Activated T-helper 17 cell treated with anti-CD3 and anti-CD28 coated beads, Interleukin-2, amount 50 U/mL, for 72 hours (primary cell): ENCODE measurements around the gene TSPEAR. TPM values are rescaled to one million over a fixed set of nuclear protein-coding genes. Genes with fewer than 3 reads are reported as not detected.
A peak's percentile ranks its signal among the peaks of the same experiment; 100 is the strongest.

Experiments
- ATAC-seq: fragments of 150-1000 bp; cut with Tn5 transposase; replicated peaks from 2 replicates; pipeline ENCODE4 v1.10.0; 2021; ENCODE audit warnings: mild to moderate bottlenecking, moderate library complexity
- H3K27ac Mint-ChIP-seq: one replicate; pipeline ENCODE4 v1.8.0; 2022; ENCODE audit warnings: mixed read lengths
- H3K27me3 Mint-ChIP-seq: one replicate; pipeline ENCODE4 v1.8.0; 2022; ENCODE audit warnings: mixed read lengths
- H3K36me3 Mint-ChIP-seq: one replicate; pipeline ENCODE4 v1.8.0; 2022; ENCODE audit warnings: low read depth, mild to moderate bottlenecking, mixed read lengths
- H3K4me1 Mint-ChIP-seq: one replicate; pipeline ENCODE4 v1.8.0; 2022; ENCODE audit warnings: mixed read lengths
- H3K4me3 Mint-ChIP-seq: one replicate; pipeline ENCODE4 v1.8.0; 2022; ENCODE audit warnings: mild to moderate bottlenecking, mixed read lengths
- H3K9me3 Mint-ChIP-seq: one replicate; pipeline ENCODE4 v1.8.0; 2022; ENCODE audit warnings: mixed read lengths
- total RNA-seq, 2 donors: library from RNA; stranded (reverse); gene quantifications; one replicate each; pipeline ENCODE4 v1.2.3, GENCODE V29; 2022

Gene TSPEAR
- total RNA-seq: under 1 TPM in 1 of 2 donors, not detected in 1; 0.08 TPM

DNA sequence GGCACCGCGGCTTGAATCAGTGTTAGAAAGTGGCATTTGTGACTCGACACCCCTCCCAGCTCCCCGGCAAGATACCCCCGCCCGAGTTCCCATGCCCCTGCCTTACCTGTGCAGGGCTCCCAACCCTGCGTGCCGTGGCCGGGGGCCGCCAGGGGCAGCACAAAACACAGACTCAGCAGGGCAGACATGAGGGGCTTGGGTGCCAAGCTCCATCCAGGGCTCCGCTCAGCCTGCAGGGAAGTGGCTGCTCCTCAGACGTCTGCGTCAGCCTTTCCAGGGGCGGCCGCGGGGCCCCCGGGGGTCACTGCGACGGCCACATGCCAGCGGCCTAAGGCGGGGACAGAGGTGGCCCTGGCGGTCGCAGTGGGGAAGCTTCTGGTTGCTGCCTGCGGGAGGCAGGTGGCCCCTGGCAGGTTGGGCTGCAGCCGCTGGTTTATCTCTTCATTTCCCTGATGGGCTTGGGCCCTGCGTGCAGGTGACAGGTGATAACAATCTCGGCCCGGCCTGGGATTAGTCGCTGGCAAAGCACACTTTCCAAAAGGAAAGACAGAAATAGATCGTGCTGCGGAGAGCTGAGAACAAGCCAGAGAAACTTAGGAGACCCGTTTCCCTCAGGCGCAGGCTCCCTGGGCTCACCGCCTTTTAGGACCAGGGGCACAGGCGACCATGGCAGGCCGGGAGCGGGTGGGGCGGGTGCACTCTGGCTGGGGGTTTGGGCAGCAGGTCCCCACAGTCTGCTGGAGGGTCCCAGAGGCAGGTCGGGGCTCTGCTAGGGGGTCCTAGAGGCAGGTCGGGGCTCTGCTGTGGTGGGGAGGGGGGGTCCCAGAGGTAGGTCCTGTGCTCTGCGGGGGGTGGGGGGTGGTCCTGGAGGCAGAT lies at the start of gene TSPEAR:
Gene TSPEAR, minus strand, starts transcription at position 246 of the 876 bp plus-strand sequence. Its CDS starts 58 bp downstream, at position 188.
- Mint-ChIP-seq H3K4me1 (peaks cover 22% of the 10 kb centered on the region), H3K27me3 (peaks cover 36% of the 10 kb centered on the region), H3K36me3 (no peaks in the 10 kb centered on the region), H3K27ac (no peak within 1 kb of the TSS), H3K9me3 (no peaks in the 10 kb centered on the region), H3K4me3 (peak within 1 kb of the TSS; percentile 65)
- no peak for ATAC-seq

DNA sequence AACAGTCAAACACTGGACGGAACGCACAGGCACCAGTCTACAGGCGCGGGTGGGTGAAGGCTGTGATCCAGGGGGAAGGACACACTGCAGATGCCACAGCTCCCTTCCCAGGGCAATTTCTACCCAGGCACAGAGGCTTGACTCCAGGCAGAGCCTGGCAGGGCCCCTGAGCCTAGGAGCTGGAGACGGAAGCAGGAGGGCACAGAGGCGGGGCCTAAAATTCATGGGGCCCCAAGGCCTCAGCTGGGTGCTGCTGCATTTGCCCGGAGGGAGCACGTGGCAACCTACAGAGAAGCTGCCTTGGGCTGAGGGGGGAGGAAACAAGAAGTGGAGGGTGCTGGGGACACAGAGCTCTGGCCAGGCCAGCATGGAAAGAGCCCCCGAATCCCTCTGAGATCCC lies 49.0 kb upstream of the TSPEAR start:
- H3K9me3 Mint-ChIP-seq: no peaks in the 10 kb centered on the region
- no peaks in the 10 kb centered on the region for H3K27me3 Mint-ChIP-seq
- ATAC-seq: no peak
- no peaks in the 10 kb centered on the region for H3K36me3 Mint-ChIP-seq
- H3K4me3 Mint-ChIP-seq: no peak overlapping the region
- peaks cover 3% of the 10 kb centered on the region for H3K4me1 Mint-ChIP-seq
- H3K27ac Mint-ChIP-seq: no peak overlapping the region

DNA sequence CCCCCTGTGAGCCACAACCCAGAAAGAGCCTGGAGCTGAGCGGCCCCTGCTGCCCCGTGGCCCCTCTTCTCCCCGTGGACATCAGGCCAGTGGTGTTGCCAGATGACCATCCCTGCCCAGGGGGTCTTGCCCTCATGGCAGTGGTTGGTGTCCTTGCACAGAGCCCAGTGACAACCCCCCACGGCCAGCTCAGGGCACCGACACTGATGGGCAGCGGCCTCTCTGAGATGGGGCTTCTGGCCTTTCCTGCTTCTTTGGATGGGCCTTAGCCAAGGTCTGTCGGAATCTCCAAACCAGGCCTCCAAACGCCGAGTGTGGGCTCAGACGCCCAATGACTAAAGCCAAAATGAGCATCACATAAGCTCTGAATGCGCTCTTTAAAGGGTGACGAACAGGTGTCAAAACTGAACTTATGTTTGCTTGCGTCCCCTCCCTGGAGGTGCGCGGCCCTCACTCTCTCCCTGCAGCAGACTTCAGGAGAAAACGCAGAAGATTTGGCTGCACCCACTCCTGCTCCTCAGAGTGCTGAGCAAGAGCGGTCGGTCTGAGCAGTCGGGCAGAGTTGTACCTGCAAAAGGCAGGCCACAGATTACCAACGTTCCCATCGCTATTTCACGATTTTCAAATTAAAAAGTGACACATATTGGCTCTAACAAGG lies 48.4 kb upstream of the TSPEAR start:
- Mint-ChIP-seq H3K4me1 (no peaks in the 10 kb centered on the region), H3K9me3 (no peaks in the 10 kb centered on the region), H3K27ac (no peak overlapping the region), H3K27me3 (no peaks in the 10 kb centered on the region), H3K4me3 (no peak overlapping the region), H3K36me3 (no peaks in the 10 kb centered on the region)
- no peak for ATAC-seq

DNA sequence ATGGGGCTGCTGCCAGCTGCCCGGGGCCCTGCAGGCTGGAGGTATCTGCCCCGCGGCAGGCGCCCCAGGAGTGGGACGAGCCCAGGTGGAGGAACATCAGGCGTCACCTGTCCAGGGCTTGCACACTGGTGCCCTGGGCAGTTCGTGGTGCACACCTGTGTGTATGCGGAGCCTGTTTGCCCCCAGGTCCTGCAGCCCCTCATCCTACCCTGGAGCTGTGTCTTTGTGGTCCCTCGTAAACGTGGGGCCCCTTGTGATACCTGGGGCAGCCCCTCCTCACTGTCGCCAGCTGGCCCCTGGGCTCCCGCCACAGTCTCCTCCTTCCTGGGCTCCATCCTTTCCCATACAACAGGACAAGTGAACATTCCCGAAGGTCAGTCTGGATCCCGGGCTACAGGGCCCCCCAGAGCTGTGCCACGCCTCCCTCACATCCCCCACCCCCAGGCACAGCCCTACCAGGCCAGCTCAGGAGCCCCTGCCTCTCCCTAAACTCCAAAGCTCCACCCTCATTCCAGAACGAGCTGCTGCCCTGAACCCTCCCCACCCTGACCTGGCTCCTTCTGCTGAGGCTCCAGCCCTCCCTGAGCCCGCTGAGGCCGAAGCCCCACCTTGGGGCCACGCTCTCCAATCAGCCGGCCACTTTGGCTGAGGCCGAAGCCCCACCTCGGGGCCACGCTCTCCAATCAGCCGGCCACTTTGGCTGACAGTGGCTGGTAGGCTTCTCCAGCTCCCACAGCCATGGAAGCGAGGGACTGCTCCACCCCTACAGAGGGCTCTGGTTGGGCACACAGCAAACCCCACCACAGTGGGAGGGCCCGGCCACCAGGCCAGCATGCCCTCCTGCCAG lies 47.6 kb upstream of the TSPEAR start:
- Mint-ChIP-seq H3K36me3 (no peaks in the 10 kb centered on the region), H3K4me1 (no peaks in the 10 kb centered on the region), H3K9me3 (no peaks in the 10 kb centered on the region), H3K27ac (no peak overlapping the region), H3K27me3 (no peaks in the 10 kb centered on the region), H3K4me3 (no peak overlapping the region)
- no peak for ATAC-seq

DNA sequence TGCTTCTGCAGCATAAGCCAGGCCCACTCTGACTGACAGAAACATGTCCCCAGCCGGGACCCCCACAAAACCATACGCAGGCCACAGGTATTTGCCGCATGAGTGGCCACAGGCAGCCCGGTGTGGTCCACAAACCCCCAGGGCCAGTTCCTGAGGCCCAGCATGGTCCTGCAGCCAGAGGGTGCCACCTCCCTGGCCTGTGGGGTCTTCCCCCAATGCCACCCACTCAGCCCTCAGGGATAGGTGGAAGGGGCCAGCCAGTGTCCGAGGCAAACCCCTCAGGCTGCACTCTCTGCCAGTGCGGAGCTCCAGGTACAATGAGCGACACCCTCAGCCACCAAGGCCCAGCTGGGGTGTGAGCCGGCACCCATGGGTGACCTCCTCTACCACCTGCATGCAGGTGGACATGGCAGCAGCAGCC lies 46.8 kb upstream of the TSPEAR start:
- H3K36me3 Mint-ChIP-seq: no peaks in the 10 kb centered on the region
- H3K27me3 Mint-ChIP-seq: no peaks in the 10 kb centered on the region
- no peak for ATAC-seq
- H3K9me3 Mint-ChIP-seq: no peaks in the 10 kb centered on the region
- H3K4me1 Mint-ChIP-seq: no peaks in the 10 kb centered on the region
- no peak overlapping the region for H3K4me3 Mint-ChIP-seq
- no peak overlapping the region for H3K27ac Mint-ChIP-seq

DNA sequence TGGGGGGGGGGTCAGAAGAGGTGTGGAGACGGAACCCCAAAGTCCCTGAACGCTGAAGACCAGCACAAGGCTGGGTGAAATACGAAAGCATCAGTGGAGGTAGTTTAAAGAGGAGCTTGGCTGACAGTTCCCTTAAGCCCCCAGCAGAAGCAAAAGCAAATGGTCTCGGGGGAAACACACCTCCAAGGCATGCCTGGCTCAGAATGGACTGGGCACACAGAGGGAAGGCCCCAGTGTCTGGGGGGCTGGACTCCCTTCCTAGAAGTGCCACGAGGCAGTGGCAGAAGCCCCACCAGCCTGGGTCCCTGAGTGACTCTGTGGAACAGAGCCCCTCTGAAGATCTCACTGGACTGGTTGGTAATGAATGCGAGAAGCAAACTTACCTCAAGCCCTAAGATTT lies 46.4 kb upstream of the TSPEAR start:
- Mint-ChIP-seq H3K9me3 (no peaks in the 10 kb centered on the region), H3K27me3 (no peaks in the 10 kb centered on the region), H3K4me3 (no peak overlapping the region), H3K4me1 (no peaks in the 10 kb centered on the region), H3K36me3 (no peaks in the 10 kb centered on the region), H3K27ac (no peak overlapping the region)
- no peak for ATAC-seq

DNA sequence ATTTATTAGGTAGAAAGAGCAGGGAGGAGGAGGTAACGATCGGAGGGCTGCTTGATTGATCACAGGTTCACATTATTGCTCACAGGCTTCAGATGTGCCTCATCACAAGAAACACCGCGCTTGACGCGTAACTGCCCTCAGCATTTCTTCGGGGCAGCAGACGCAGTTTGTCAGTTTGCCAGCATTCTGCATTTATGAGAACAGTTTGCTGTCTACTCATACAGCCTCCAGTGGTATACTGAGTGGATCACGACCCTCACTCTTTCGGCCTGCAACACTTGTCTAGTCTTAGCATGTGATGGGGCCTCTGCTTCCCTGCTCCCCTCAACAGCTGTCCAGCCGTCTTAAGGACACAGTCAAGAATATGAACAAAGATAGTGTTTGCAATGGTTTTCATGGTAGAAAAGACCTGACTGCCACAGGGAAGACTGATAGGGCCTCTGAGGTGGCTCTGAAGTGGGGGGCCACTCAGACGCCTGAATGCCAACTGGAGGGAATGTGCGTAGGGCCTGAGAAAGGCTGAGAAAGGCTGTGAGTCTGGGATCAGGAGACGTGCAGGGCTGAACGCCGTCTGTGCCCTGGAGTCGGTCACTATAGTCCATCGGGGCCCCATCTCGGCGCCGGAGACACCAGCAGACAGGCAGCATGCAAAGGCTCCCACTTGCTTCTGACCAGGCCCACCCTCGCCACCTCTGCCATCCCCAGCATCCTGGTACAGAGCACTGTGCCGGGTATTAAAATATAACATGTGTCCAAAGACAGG lies 45.2 kb upstream of the TSPEAR start:
- Mint-ChIP-seq H3K27me3 (no peaks in the 10 kb centered on the region), H3K36me3 (no peaks in the 10 kb centered on the region), H3K27ac (no peak overlapping the region), H3K9me3 (no peaks in the 10 kb centered on the region), H3K4me3 (no peak overlapping the region), H3K4me1 (no peaks in the 10 kb centered on the region)
- ATAC-seq: no peak

DNA sequence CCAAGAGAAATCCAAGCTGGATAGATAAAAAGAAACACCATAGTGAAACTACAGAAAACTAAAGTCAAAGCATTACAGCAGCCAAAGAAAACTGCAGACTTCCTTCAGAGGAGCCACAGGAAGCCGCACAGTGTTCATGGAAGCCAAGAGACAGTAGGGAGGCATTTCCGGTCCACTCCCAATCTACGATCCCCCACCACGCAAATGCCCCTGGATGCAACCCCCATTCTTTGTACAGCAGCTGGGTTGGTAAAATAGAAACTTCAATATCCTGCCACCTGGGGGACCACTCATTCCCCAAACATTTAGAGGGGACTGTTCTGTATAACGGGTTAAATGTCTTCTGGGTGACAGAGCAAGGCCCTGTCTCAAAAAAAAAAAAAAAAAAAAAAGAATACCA lies 43.9 kb upstream of the TSPEAR start:
- no peak overlapping the region for H3K4me3 Mint-ChIP-seq
- no peaks in the 10 kb centered on the region for H3K9me3 Mint-ChIP-seq
- no peaks in the 10 kb centered on the region for H3K4me1 Mint-ChIP-seq
- H3K27me3 Mint-ChIP-seq: peaks cover 5% of the 10 kb centered on the region
- H3K27ac Mint-ChIP-seq: no peak overlapping the region
- H3K36me3 Mint-ChIP-seq: no peaks in the 10 kb centered on the region
- ATAC-seq: no peak

DNA sequence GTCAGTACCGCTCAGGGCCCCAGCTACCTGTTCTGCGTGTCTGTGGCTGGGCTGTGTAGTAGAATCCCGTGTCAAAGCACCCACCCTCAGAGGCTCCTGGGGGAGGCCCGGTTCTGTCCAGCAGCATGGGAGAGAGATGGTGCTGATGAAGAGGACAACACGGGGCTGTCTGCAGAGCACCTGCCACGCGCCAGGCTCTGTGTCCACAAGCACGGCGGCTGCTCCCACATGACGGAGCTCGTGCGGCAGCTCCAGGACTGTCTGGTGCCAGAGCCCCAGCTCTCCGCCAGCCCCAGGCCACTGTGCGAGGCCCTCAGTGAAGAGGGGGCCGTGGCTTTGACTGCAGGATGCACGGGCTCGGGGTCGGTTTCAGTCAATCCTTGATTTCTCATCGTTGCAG lies 42.0 kb upstream of the TSPEAR start:
- ATAC-seq: no peak
- peaks cover 5% of the 10 kb centered on the region for H3K27me3 Mint-ChIP-seq
- H3K36me3 Mint-ChIP-seq: no peaks in the 10 kb centered on the region
- H3K27ac Mint-ChIP-seq: no peak overlapping the region
- no peak overlapping the region for H3K4me3 Mint-ChIP-seq
- H3K4me1 Mint-ChIP-seq: no peaks in the 10 kb centered on the region
- H3K9me3 Mint-ChIP-seq: no peaks in the 10 kb centered on the region

DNA sequence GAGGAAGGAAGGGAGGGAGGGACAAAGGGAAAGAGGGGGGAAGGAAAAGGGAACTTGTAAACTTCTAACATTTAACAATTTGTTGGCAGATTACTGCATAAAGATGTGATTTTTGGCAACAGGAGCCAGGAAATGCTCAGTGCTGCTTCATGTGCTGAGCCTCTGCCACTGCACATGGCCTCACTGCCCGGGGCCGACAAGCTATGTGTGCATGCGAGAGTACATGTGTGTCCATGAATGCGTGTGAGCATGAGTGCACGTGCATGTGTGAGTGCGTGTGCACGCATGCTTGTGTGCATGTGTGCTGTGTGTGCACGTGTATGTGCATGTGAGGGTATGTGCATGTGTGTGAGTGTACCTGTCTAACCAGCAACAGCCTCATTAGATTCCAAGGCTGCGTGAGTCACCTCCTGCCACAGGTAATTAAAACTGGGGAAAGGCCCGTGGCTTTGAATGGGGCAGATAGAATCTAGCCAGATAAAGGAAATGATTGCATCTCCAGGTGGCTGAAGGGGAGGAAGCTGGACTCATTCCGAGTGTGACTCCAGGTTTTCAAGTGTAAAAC lies 41.4 kb upstream of the TSPEAR start:
- no peaks in the 10 kb centered on the region for H3K4me1 Mint-ChIP-seq
- no peaks in the 10 kb centered on the region for H3K9me3 Mint-ChIP-seq
- ATAC-seq: no peak

DNA sequence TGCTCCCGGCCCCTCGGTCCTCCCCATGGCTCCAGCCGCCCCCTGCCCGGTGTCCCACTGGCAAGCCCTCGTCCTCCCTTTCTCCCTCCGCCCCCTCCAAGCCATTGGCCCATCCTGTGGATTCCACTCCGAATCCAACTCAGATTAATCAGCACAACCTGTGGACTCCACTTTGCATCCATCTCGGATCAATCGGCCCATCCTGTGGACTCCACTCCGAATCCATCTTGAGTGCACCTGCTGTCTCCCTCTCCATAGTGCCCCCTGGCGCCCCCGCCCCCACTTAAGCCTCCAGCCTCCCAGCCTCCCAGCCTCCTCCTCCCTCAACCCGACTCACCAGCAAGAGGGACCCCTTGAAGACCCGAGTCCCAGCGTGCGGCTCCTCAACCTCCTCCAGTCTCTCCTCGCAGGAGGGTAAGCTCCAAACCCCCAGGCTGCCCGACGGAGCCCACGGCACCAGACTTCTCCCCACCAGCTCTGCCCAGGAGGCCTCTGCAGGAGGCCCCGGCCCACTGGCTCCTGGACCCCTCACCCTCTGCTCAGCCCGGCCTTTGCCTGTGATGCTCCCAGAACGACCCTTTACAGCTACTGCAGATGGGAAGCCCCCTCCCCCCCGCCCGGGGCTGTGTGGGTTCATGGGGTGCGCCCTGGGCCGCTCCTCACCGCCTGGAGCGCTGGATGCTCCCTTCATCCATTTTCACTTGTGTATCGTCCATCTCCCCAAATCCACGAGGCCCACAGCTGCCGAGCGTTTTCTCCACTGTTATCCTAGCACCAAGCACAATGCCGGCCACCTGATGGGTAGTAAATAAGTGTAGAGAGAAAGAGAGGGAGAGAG lies 40.6 kb upstream of the TSPEAR start:
- Mint-ChIP-seq H3K27me3 (peaks cover 5% of the 10 kb centered on the region), H3K4me1 (no peaks in the 10 kb centered on the region), H3K36me3 (no peaks in the 10 kb centered on the region), H3K9me3 (no peaks in the 10 kb centered on the region), H3K27ac (no peak overlapping the region), H3K4me3 (no peak overlapping the region)
- no peak for ATAC-seq

More for the DNA sequence above, 41.4 kb upstream of the TSPEAR start:
- no peaks in the 10 kb centered on the region for H3K36me3 Mint-ChIP-seq
- no peak overlapping the region for H3K27ac Mint-ChIP-seq
- H3K4me3 Mint-ChIP-seq: no peak overlapping the region
- peaks cover 5% of the 10 kb centered on the region for H3K27me3 Mint-ChIP-seq

DNA sequence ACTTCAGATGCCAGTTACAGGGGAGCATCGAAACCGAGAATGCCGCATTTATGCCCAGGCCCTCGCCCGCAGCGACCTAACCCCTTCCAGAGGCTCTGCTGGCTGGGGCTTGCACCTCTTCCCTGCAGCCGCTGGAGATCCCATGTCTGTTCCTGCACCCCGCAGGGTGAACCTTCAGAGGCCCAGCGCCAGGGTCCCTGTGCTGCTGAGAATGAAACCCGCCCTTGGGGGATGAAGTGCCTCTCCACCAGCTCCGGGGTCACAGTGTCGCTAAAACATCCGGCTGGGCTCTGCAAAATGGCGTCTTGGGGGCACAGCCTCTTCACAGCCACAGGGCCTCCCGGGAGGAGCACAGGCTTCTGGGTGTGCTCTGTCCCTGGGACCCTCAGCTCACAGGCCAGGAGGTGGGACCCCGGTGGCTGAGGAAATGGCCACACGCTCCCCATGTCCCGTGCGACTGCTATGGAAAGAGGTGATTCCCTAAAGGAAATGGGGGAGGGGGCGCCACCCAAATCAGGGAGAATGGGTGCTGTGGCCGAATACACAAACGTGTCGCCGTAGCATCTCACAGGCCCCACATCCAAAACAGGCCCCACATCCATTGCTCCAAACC lies 39.9 kb upstream of the TSPEAR start:
- no peak overlapping the region for H3K4me3 Mint-ChIP-seq
- ATAC-seq: no peak
- no peaks in the 10 kb centered on the region for H3K9me3 Mint-ChIP-seq
- H3K27ac Mint-ChIP-seq: no peak overlapping the region
- H3K36me3 Mint-ChIP-seq: no peaks in the 10 kb centered on the region
- H3K27me3 Mint-ChIP-seq: peaks cover 5% of the 10 kb centered on the region
- no peaks in the 10 kb centered on the region for H3K4me1 Mint-ChIP-seq

DNA sequence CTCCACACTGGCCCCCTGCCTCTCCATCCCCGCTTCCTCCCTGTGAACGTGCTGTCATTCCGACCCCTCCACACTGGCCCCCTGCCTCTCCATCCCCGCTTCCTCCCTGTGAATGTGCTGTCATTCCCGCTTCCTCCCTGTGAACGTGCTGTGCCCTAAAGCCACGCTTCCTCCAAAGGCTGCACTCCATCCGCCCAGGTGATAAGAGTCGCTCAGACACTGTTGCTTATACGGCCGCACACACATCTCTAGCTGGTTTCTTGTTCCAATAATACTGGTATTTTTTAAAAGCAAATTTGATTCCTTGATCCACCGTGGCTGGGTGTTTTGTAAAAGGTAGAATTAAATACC lies 39.3 kb upstream of the TSPEAR start:
- H3K27me3 Mint-ChIP-seq: peaks cover 5% of the 10 kb centered on the region
- H3K36me3 Mint-ChIP-seq: no peaks in the 10 kb centered on the region

More for the DNA sequence above, 39.3 kb upstream of the TSPEAR start:
- H3K4me1 Mint-ChIP-seq: no peaks in the 10 kb centered on the region
- no peak for ATAC-seq
- H3K4me3 Mint-ChIP-seq: no peak overlapping the region
- H3K9me3 Mint-ChIP-seq: no peaks in the 10 kb centered on the region
- H3K27ac Mint-ChIP-seq: no peak overlapping the region
